IMR-90 (cell line): ENCODE results near the gene NXPH3. TPM values are rescaled to one million over a fixed set of nuclear protein-coding genes. Genes with fewer than 3 reads are reported as not detected.

Experiments
- ATAC-seq: fragments of 200-7000 bp; cut with Tn5 transposase; 2 replicates; pipeline ENCODE4 v1.9.1; 2020; ENCODE audit warnings: low read depth, mild to moderate bottlenecking, moderate library complexity
- BruUV-seq: library from RNA; stranded (reverse); fragments of 400-500 nt; replicated peaks from 2 replicates; lab custom pipeline; 2021; lab: Mats Ljungman, UMichigan
- CTCF ChIA-PET: fragments of 300-600 bp; formaldehyde crosslinking; extraction: SDS; loops from one replicate; lab custom pipeline; 2021; ENCODE audit warnings: antibody characterized with exemption; lab: Yijun Ruan, JAX
- POLR2A ChIA-PET: fragments of 300-600 bp; sonication (Branson Sonifier 250); formaldehyde crosslinking; loops from one replicate; lab custom pipeline; 2022; ENCODE audit warnings: antibody characterized with exemption; ENCODE audit not compliant: unreplicated experiment; lab: Charles Lee
- DNase-seq: peaks from one replicate; pipeline ENCODE4 v3.0.0; 2013
- H2AFZ ChIP-seq: replicated peaks from 2 replicates; pipeline ENCODE3; 2013; ENCODE audit warnings: low read length, mild to moderate bottlenecking; ENCODE audit not compliant: poor library complexity
- H2AK5ac ChIP-seq: 2 replicates; pipeline ENCODE4 v1.6.1; 2013; ENCODE audit warnings: low read depth, low read length, inconsistent platforms
- H2AK9ac ChIP-seq: replicated peaks from 2 replicates; pipeline ENCODE3; 2013; ENCODE audit warnings: mild to moderate bottlenecking, low read depth, low read length, moderate library complexity; ENCODE audit not compliant: poor library complexity
- H2BK120ac ChIP-seq: 2 replicates; pipeline ENCODE4 v1.6.1; 2013; ENCODE audit warnings: low read depth, low read length, inconsistent platforms
- H2BK15ac ChIP-seq: 3 replicates; pipeline ENCODE4 v1.6.1; 2013; ENCODE audit warnings: low read depth, low read length, inconsistent platforms
- H2BK20ac ChIP-seq: 2 replicates; pipeline ENCODE4 v1.6.1; 2013; ENCODE audit warnings: low read depth, mild to moderate bottlenecking, inconsistent platforms, low read length, moderate library complexity
- H2BK5ac ChIP-seq: 2 replicates; pipeline ENCODE4 v1.6.1; 2013; ENCODE audit warnings: mild to moderate bottlenecking, low read depth, low read length, inconsistent platforms; ENCODE audit not compliant: poor library complexity, severe bottlenecking
- H3K14ac ChIP-seq: replicated peaks from 2 replicates; pipeline ENCODE4 v1.6.1; 2013; ENCODE audit warnings: low read depth, low read length, inconsistent platforms
- H3K18ac ChIP-seq: 2 replicates; pipeline ENCODE4 v1.6.1; 2013; ENCODE audit warnings: low read depth, low read length, control low read depth
- H3K23ac ChIP-seq: 2 replicates; pipeline ENCODE4 v1.6.1; 2013; ENCODE audit warnings: low read depth, low read length, inconsistent platforms
- H3K27ac ChIP-seq: 2 replicates; pipeline ENCODE4 v1.5.1; 2013; ENCODE audit warnings: mild to moderate bottlenecking, control low read depth, low read length; ENCODE audit not compliant: insufficient read depth
- H3K27me3 ChIP-seq: 2 replicates; pipeline ENCODE4 v1.6.1; 2013; ENCODE audit warnings: low read length; ENCODE audit not compliant: control insufficient read depth, insufficient read depth
- H3K36me3 ChIP-seq: 2 replicates; pipeline ENCODE4 v1.6.1; 2013; ENCODE audit warnings: low read length, mixed read lengths; ENCODE audit not compliant: control insufficient read depth, insufficient read depth
- H3K4ac ChIP-seq: 2 replicates; pipeline ENCODE4 v1.6.1; 2013; ENCODE audit warnings: low read depth, low read length, inconsistent platforms
- H3K4me1 ChIP-seq: 2 replicates; pipeline ENCODE4 v1.6.1; 2013; ENCODE audit warnings: low read length, mixed read lengths; ENCODE audit not compliant: control insufficient read depth, insufficient read depth
- H3K4me2 ChIP-seq: 2 replicates; pipeline ENCODE4 v1.6.1; 2013; ENCODE audit warnings: low read depth, mild to moderate bottlenecking, control low read depth, low read length, moderate library complexity
- H3K4me3 ChIP-seq: 2 replicates; pipeline ENCODE4 v1.5.1; 2013; ENCODE audit warnings: low read depth, mild to moderate bottlenecking, control low read depth, low read length, moderate library complexity; ENCODE audit not compliant: insufficient read depth
- H3K56ac ChIP-seq: 2 replicates; pipeline ENCODE4 v1.6.1; 2013; ENCODE audit warnings: low read length, inconsistent platforms; ENCODE audit not compliant: insufficient read depth; ENCODE audit errors: extremely low read depth
- H3K79me1 ChIP-seq, 2 experiments: 2 replicates each; pipeline ENCODE4 v1.6.1; 2013; ENCODE audit warnings: low read length in 2 of 2, inconsistent platforms in 1 of 2, low read depth in 1 of 2
- H3K9ac ChIP-seq: 2 replicates; pipeline ENCODE4 v1.6.1; 2013; ENCODE audit warnings: low read depth, low read length, control low read depth
- H3K9me1 ChIP-seq: 2 replicates; pipeline ENCODE4 v1.6.1; 2013; ENCODE audit warnings: low read length, inconsistent platforms; ENCODE audit not compliant: insufficient read depth
- H3K9me3 ChIP-seq: 2 replicates; pipeline ENCODE4 v1.6.1; 2013; ENCODE audit warnings: low read length; ENCODE audit not compliant: control insufficient read depth, insufficient read depth
- H4K20me1 ChIP-seq: 2 replicates; pipeline ENCODE4 v1.6.1; 2013; ENCODE audit warnings: low read length, inconsistent platforms; ENCODE audit not compliant: insufficient read depth
- H4K5ac ChIP-seq: 2 replicates; pipeline ENCODE4 v1.6.1; 2013; ENCODE audit warnings: mild to moderate bottlenecking, low read depth, low read length, control low read depth
- H4K8ac ChIP-seq, 2 experiments: 2 replicates each; pipeline ENCODE4 v1.6.1; 2013; ENCODE audit warnings: low read depth in 2 of 2, low read length in 2 of 2, control low read depth in 1 of 2, inconsistent platforms in 1 of 2
- H4K91ac ChIP-seq: 2 replicates; pipeline ENCODE4 v1.6.1; 2013; ENCODE audit warnings: low read depth, low read length, inconsistent platforms; ENCODE audit not compliant: insufficient read depth
- BHLHE40 ChIP-seq: fragments of 150-350 bp; IDR thresholded peaks from 2 replicates; pipeline ENCODE4 v1.6.1; 2016; ENCODE audit warnings: mild to moderate bottlenecking, low read depth, low read length
- CEBPB ChIP-seq: IDR thresholded peaks from 2 replicates; pipeline ENCODE4 v1.6.1; 2012; ENCODE audit warnings: low read depth, low read length, improper control_type of control experiment
- CHD1 ChIP-seq: IDR thresholded peaks from 2 replicates; pipeline ENCODE4 v1.6.1; 2012; ENCODE audit warnings: low read depth, low read length, improper control_type of control experiment
- CTCF ChIP-seq: conservative IDR thresholded peaks from 2 replicates; pipeline ENCODE4 v1.5.1; 2012; ENCODE audit warnings: mild to moderate bottlenecking, low read depth, low read length, improper control_type of control experiment
- ELK1 ChIP-seq: fragments of 150-350 bp; IDR thresholded peaks from 2 replicates; pipeline ENCODE4 v1.6.1; 2016; ENCODE audit warnings: low read depth, mild to moderate bottlenecking, low read length, moderate library complexity, borderline replicate concordance
- FOS ChIP-seq: fragments of 150-350 bp; IDR thresholded peaks from 2 replicates; pipeline ENCODE4 v1.6.1; 2016; ENCODE audit warnings: low read depth, low read length
- MAFK ChIP-seq: IDR thresholded peaks from 2 replicates; pipeline ENCODE4 v1.6.1; 2012; ENCODE audit warnings: low read depth, low read length, improper control_type of control experiment
- MAZ ChIP-seq: IDR thresholded peaks from 2 replicates; pipeline ENCODE4 v1.6.1; 2012; ENCODE audit warnings: low read depth, mild to moderate bottlenecking, low read length, improper control_type of control experiment, moderate library complexity, borderline replicate concordance
- MXI1 ChIP-seq: IDR thresholded peaks from 2 replicates; pipeline ENCODE4 v1.6.1; 2012; ENCODE audit warnings: low read depth, mild to moderate bottlenecking, low read length, moderate library complexity, borderline replicate concordance
- NFE2L2 ChIP-seq: fragments of 150-350 bp; IDR thresholded peaks from 2 replicates; pipeline ENCODE4 v1.6.1; 2016; ENCODE audit warnings: low read depth, mild to moderate bottlenecking, low read length
- POLR2A ChIP-seq: IDR thresholded peaks from 2 replicates; pipeline ENCODE4 v1.6.1; 2012; ENCODE audit warnings: mild to moderate bottlenecking, low read depth, low read length
- RAD21 ChIP-seq: IDR thresholded peaks from 2 replicates; pipeline ENCODE4 v1.6.1; 2012; ENCODE audit warnings: low read length, improper control_type of control experiment
- RFX5 ChIP-seq: IDR thresholded peaks from 2 replicates; pipeline ENCODE4 v1.8.0; 2012; ENCODE audit warnings: low read depth, mild to moderate bottlenecking, low read length, moderate library complexity
- SMC3 ChIP-seq: fragments of 150-350 bp; IDR thresholded peaks from 2 replicates; pipeline ENCODE4 v1.6.1; 2016; ENCODE audit warnings: low read depth, mild to moderate bottlenecking, antibody characterized with exemption, low read length, moderate library complexity
- USF2 ChIP-seq: fragments of 150-350 bp; IDR thresholded peaks from 2 replicates; pipeline ENCODE4 v1.6.1; 2017; ENCODE audit warnings: mild to moderate bottlenecking, antibody characterized with exemption, low read length, low read depth
- WGBS, 2 experiments: methylation state at CpG; one replicate each; pipeline versions ENCODE4 v1.1.5 to v1.1.7; 2013; ENCODE audit warnings: missing lambda C conversion rate in 2 of 2; ENCODE audit not compliant: insufficient read length in 1 of 2; ENCODE audit errors: extremely low coverage in 2 of 2; 5-methylcytosine and 5-hydroxymethylcytosine counted together
- dilution Hi-C: fragments of 300-500 bp; cut with HindIII; formaldehyde crosslinking; loops from one replicate; pipeline ENCODE4 v1.14.3; 2018; ENCODE audit warnings: low sequenced_read_pairs; ENCODE audit not compliant: unreplicated experiment
- in situ Hi-C: fragments of 300-500 bp; cut with MboI; formaldehyde crosslinking; loops from 3 replicates; pipeline ENCODE4 v1.14.3; 2019; ENCODE audit warnings: low sequenced_read_pairs, inconsistent platforms, mixed read lengths
- intact Hi-C: fragments of 100-400 bp; cut with micrococcal nuclease; formaldehyde crosslinking; loops from 2 replicates; pipeline ENCODE4 v1.10.0; 2022
- polyA plus RNA-seq, 3 experiments: library from polyadenylated mRNA; depleted of rRNA; stranded (reverse); fragments of >200 nt; gene quantifications; 2 replicates each; pipeline ENCODE4 v1.2.3, GENCODE V29; 2012; ENCODE audit warnings: low replicate concordance in 1 of 3
- total RNA-seq: library from RNA; depleted of rRNA; stranded (reverse); fragments of >200 nt; gene quantifications from 2 replicates; pipeline ENCODE4 v1.2.3, GENCODE V29; 2012

NXPH3 gene
- total and polyA plus RNA-seq, 2 of the 4 experiments (the other 2 are of a cell fraction), result 0.18 to 0.31 TPM

DNA sequence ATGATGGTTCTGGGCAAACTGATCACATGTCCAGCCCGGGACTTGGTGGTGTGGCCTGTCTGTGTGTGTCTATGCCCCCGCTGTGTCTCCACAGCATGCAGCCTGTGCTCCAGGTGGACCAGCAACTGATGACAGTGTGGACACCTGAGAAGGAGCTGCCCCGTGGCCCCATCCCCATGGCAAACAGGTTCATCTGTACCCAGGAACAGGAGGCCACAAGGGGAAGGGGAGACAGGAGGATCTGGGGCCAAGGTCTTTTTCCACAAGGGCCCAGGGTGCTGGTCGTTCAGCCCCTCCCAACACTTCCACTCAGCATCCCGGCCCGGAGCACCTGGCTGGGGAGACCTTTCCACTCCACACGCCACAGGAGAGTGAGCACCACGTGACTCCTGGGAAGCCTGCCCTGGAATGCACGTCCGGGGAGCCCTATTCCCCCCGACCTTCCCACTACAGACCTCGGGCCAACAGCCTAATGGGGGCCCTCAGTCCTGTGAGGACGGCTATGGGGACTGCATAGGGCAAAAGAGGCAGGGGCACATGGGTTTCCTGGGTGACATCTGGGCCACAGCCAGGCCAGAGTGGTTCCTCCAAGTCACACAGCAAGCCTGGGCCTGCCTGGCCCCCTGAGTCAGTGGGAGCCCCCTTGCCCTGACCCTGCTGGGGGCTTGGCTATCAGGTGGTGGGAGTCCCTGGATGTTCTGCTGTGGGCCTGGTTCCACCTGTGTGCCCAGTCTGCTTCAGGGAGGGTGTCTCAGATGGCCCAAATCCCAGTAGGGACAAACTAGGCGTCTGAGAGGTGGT is 20.8 kb upstream of the NXPH3 start:
- Histone ChIP-seq H3K56ac (no peak overlapping the region), H2BK5ac (no peak overlapping the region), H4K5ac (no peak overlapping the region), H4K91ac (no peak overlapping the region), H3K14ac (no peak overlapping the region), H2BK120ac (no peak overlapping the region), H3K4me3 (no peak overlapping the region), H3K9ac (no peak overlapping the region), H3K18ac (no peak overlapping the region), H4K20me1 (no peaks in the 10 kb centered on the region), H3K4ac (no peak overlapping the region), H2BK15ac (no peak overlapping the region), H3K36me3 (no peaks in the 10 kb centered on the region), H3K79me1 (no peaks in the 10 kb centered on the region), H3K27ac (no peak overlapping the region), H2AK9ac (no peak overlapping the region), H2AK5ac (no peak overlapping the region), H2BK20ac (no peak overlapping the region), H3K9me1 (no peaks in the 10 kb centered on the region), H2AFZ (no peak overlapping the region), H3K4me1 (peaks cover 2% of the 10 kb centered on the region; the same call in 1 of the 2 replicates), H3K27me3 (peaks cover 19% of the 10 kb centered on the region), H3K9me3 (no peaks in the 10 kb centered on the region), H3K23ac (no peak overlapping the region), H3K4me2 (no peak overlapping the region), H4K8ac (no peak overlapping the region)
- ChIA-PET POLR2A (no interaction called here), CTCF (interaction anchor here (0.6 to 1.7 kb wide), 5 partner anchors 10 to 141 kb away, joined by 3 to 23 read pairs (median 6); partner anchors contain the start of gene PHB1)
- ATAC-seq (no peak), DNase-seq (no peak)
- 73% methylated on average over 2 of the region's 14 CpGs; no CpG with 5 or more reads in 1 of the 2 experiments for WGBS, 2 experiments
- dilution Hi-C loops, result no loop called here
- intact Hi-C loops, result no loop called here
- in situ Hi-C loops, result loop anchor here (5.0 kb wide), 1 partner anchor 118 kb away; no protein-coding TSS in a partner anchor
- no TSS peak for BruUV-seq
- TF ChIP-seq ELK1 (no peak), MAFK (no peak), MAZ (no peak), RFX5 (no peak), BHLHE40 (no peak), CEBPB (no peak), NFE2L2 (no peak), CHD1 (no peak), USF2 (no peak), CTCF (no peak), MXI1 (no peak), SMC3 (no peak), RAD21 (no peak), FOS (no peak), POLR2A (no peak)
